ENCODE results near the gene VPS45.

VPS45 gene

GRCh38 chr1:150056407-150056806 is 11.2 kb upstream of the VPS45 start:
- ChIA-PET CTCF (interaction anchor here (1.4 kb wide), 1 partner anchor 94 kb away, joined by 5 read pairs; no protein-coding TSS in a partner anchor), POLR2A (no interaction called here)
- TF ChIP-seq CTCF (IDR thresholded peaks at IDR 0.05; ENCODE audit: control extremely low read depth, extremely low read depth, low read depth, missing control alignments): no peak
- DNase-seq (ENCODE audit: extremely low spot score): no peak

GRCh38 chr1:150060260-150060659 is 7.3 kb upstream of the VPS45 start:
- ChIA-PET POLR2A (no interaction called here), CTCF (no interaction called here)
- TF ChIP-seq CTCF (IDR thresholded peaks at IDR 0.05; ENCODE audit: control extremely low read depth, extremely low read depth, low read depth, missing control alignments): no peak
- no peak for DNase-seq (ENCODE audit: extremely low spot score)

- POLR2A ChIA-PET: no interaction called here
- no peak for DNase-seq (ENCODE audit: extremely low spot score)
- TF ChIP-seq CTCF (IDR thresholded peaks at IDR 0.05; ENCODE audit: control extremely low read depth, extremely low read depth, low read depth, missing control alignments): no peak
- CTCF ChIA-PET: interaction anchor here (1.3 kb wide), 1 partner anchor 11 kb away, joined by 4 read pairs; no protein-coding TSS in a partner anchor
These were observed 5.9 kb upstream of the VPS45 start for GRCh38 chr1:150061632-150062101.

GRCh38 chr1:150062113-150062512 is 5.5 kb upstream of the VPS45 start:
- DNase-seq (ENCODE audit: extremely low spot score): no peak
- no peak for TF ChIP-seq CTCF (IDR thresholded peaks at IDR 0.05; ENCODE audit: control extremely low read depth, extremely low read depth, low read depth, missing control alignments)
- ChIA-PET POLR2A (no interaction called here), CTCF (interaction anchor here (1.3 kb wide), 1 partner anchor 12 kb away, joined by 4 read pairs; no protein-coding TSS in a partner anchor)

GRCh38 chr1:150065184-150065871 is 2.2 kb upstream of the VPS45 start:
- no peak for DNase-seq (ENCODE audit: extremely low spot score)
- ChIA-PET POLR2A (no interaction called here), CTCF (interaction anchor here (1.2 to 2.4 kb wide), 6 partner anchors 8 to 178 kb away, joined by 3 to 11 read pairs (median 6); a partner anchor contains a TSS)
- no peak for TF ChIP-seq CTCF (IDR thresholded peaks at IDR 0.05; ENCODE audit: control extremely low read depth, extremely low read depth, low read depth, missing control alignments)

- DNase-seq (ENCODE audit: extremely low spot score): no peak
- no peak for TF ChIP-seq CTCF (IDR thresholded peaks at IDR 0.05; ENCODE audit: control extremely low read depth, extremely low read depth, low read depth, missing control alignments)
- POLR2A ChIA-PET: no interaction called here
- CTCF ChIA-PET: interaction anchor here (1.2 kb wide), 2 partner anchors 104 to 179 kb away, joined by 4 to 5 read pairs; a partner anchor contains a TSS
These were observed 1.2 kb upstream of the VPS45 start for GRCh38 chr1:150066328-150066727.

Data from GM10248 (cell line).